H9 (cell line): Measurements from ENCODE around the gene FARP1. TPM values are rescaled to one million over a fixed set of nuclear protein-coding genes. Genes with fewer than 3 reads are reported as not detected.

ENCODE experiments used
- DNase-seq: peaks from one replicate; pipeline ENCODE4 v3.0.0-alpha.2; 2017
- H2AFZ ChIP-seq: one replicate; pipeline ENCODE4 v1.6.1; 2013; ENCODE audit warnings: mild to moderate bottlenecking, low read length, control low read depth, moderate library complexity
- H2AK5ac ChIP-seq: 2 replicates; pipeline ENCODE4 v1.6.1; 2013; ENCODE audit warnings: low read length, control low read depth, mixed read lengths; ENCODE audit not compliant: insufficient read length
- H2BK120ac ChIP-seq: one replicate; pipeline ENCODE4 v1.6.1; 2013; ENCODE audit warnings: low read depth, mild to moderate bottlenecking, low read length, control low read depth, inconsistent platforms; ENCODE audit not compliant: poor library complexity, severe bottlenecking
- H2BK12ac ChIP-seq: 2 replicates; pipeline ENCODE4 v1.6.1; 2013; ENCODE audit warnings: low read length, control low read depth, mixed read lengths, low read depth; ENCODE audit not compliant: insufficient read length
- H2BK15ac ChIP-seq: 2 replicates; pipeline ENCODE4 v1.6.1; 2013; ENCODE audit warnings: low read depth, low read length, control low read depth
- H2BK20ac ChIP-seq: one replicate; pipeline ENCODE4 v1.6.1; 2013; ENCODE audit warnings: low read depth, mild to moderate bottlenecking, low read length, control low read depth, inconsistent platforms; ENCODE audit not compliant: poor library complexity, severe bottlenecking
- H2BK5ac ChIP-seq: 2 replicates; pipeline ENCODE4 v1.6.1; 2013; ENCODE audit warnings: low read length, control low read depth, mixed read lengths; ENCODE audit not compliant: insufficient read length
- H3K14ac ChIP-seq: 2 replicates; pipeline ENCODE4 v1.6.1; 2013; ENCODE audit warnings: low read length, control low read depth; ENCODE audit not compliant: insufficient read depth
- H3K18ac ChIP-seq: 2 replicates; pipeline ENCODE4 v1.6.1; 2013; ENCODE audit warnings: low read depth, mild to moderate bottlenecking, mixed read lengths, low read length, control low read depth; ENCODE audit not compliant: insufficient read length
- H3K23ac ChIP-seq: 2 replicates; pipeline ENCODE4 v1.6.1; 2013; ENCODE audit warnings: low read length, control low read depth, mixed read lengths, low read depth; ENCODE audit not compliant: insufficient read length
- H3K23me2 ChIP-seq: 2 replicates; pipeline ENCODE4 v1.6.1; 2013; ENCODE audit warnings: low read depth, mild to moderate bottlenecking, mixed read lengths, low read length, control low read depth; ENCODE audit not compliant: insufficient read length, poor library complexity, severe bottlenecking
- H3K27ac ChIP-seq: 2 replicates; pipeline ENCODE4 v1.5.1; 2013; ENCODE audit warnings: low read length, control low read depth, mixed read lengths, low read depth; ENCODE audit not compliant: insufficient read length
- H3K27me3 ChIP-seq: 2 replicates; pipeline ENCODE4 v1.6.1; 2013; ENCODE audit warnings: low read length, control low read depth, inconsistent platforms; ENCODE audit not compliant: insufficient read depth
- H3K4ac ChIP-seq: 2 replicates; pipeline ENCODE4 v1.6.1; 2013; ENCODE audit warnings: low read depth, mild to moderate bottlenecking, control low read depth, inconsistent platforms, low read length, moderate library complexity
- H3K4me1 ChIP-seq: 2 replicates; pipeline ENCODE4 v1.6.1; 2013; ENCODE audit warnings: low read length, control low read depth, inconsistent platforms; ENCODE audit not compliant: insufficient read depth
- H3K4me2 ChIP-seq: 2 replicates; pipeline ENCODE4 v1.6.1; 2013; ENCODE audit warnings: low read length, control low read depth, mixed read lengths; ENCODE audit not compliant: insufficient read length, insufficient read depth
- H3K56ac ChIP-seq: 2 replicates; pipeline ENCODE4 v1.6.1; 2013; ENCODE audit warnings: low read depth, mild to moderate bottlenecking, mixed read lengths, low read length, control low read depth; ENCODE audit not compliant: insufficient read length
- H3K79me1 ChIP-seq: 2 replicates; pipeline ENCODE4 v1.6.1; 2013; ENCODE audit warnings: low read depth, mild to moderate bottlenecking, moderate library complexity, low read length, control low read depth, inconsistent platforms; ENCODE audit not compliant: insufficient read depth, poor library complexity, severe bottlenecking
- H3K79me2 ChIP-seq: 2 replicates; pipeline ENCODE4 v1.6.1; 2013; ENCODE audit warnings: low read length, control low read depth, inconsistent platforms; ENCODE audit not compliant: insufficient read depth
- H3K9ac ChIP-seq: 2 replicates; pipeline ENCODE4 v1.6.1; 2013; ENCODE audit warnings: low read length, control low read depth, mixed read lengths; ENCODE audit not compliant: insufficient read length; ENCODE audit errors: extremely low read depth
- H3K9me3 ChIP-seq: one replicate; pipeline ENCODE4 v1.6.1; 2013; ENCODE audit warnings: low read depth, low read length, inconsistent platforms; ENCODE audit not compliant: control insufficient read depth
- H3T11ph ChIP-seq: one replicate; pipeline ENCODE4 v1.6.1; 2013; ENCODE audit warnings: mild to moderate bottlenecking, low read length, control low read depth, inconsistent platforms
- H4K20me1 ChIP-seq: one replicate; pipeline ENCODE4 v1.6.1; 2013; ENCODE audit not compliant: control insufficient read depth, insufficient read length, insufficient read depth
- H4K5ac ChIP-seq: 2 replicates; pipeline ENCODE4 v1.6.1; 2013; ENCODE audit warnings: low read depth, mild to moderate bottlenecking, mixed read lengths, low read length, control low read depth; ENCODE audit not compliant: insufficient read length
- H4K8ac ChIP-seq: replicated peaks from 2 replicates; pipeline ENCODE4 v1.6.1; 2013; ENCODE audit warnings: low read length, control low read depth, mixed read lengths, low read depth; ENCODE audit not compliant: insufficient read length
- H4K91ac ChIP-seq: 2 replicates; pipeline ENCODE4 v1.6.1; 2013; ENCODE audit warnings: low read depth, mild to moderate bottlenecking, moderate library complexity, mixed read lengths, low read length, control low read depth; ENCODE audit not compliant: insufficient read length
- H3K27ac Mint-ChIP-seq, 3 experiments: 2 replicates in 2 of 3; 3 replicates in 1 of 3; pipeline ENCODE4 v1.8.0; 2020 to 2021; ENCODE audit warnings: mixed read lengths in 3 of 3, mild to moderate bottlenecking in 1 of 3, moderate library complexity in 1 of 3
- H3K27me3 Mint-ChIP-seq: 2 replicates; pipeline ENCODE4 v1.8.0; 2021; ENCODE audit warnings: low read depth, mild to moderate bottlenecking, moderate library complexity, mixed read lengths
- H3K36me3 Mint-ChIP-seq, 3 experiments: 2 replicates in 2 of 3; 3 replicates in 1 of 3; pipeline ENCODE4 v1.8.0; 2020 to 2021; ENCODE audit warnings: low read depth in 3 of 3, mixed read lengths in 3 of 3; ENCODE audit not compliant: insufficient read depth in 1 of 3
- H3K4me1 Mint-ChIP-seq, 2 experiments: 2 replicates each; pipeline ENCODE4 v1.8.0; 2020; ENCODE audit warnings: mixed read lengths in 2 of 2
- H3K4me3 Mint-ChIP-seq, 2 experiments: 2 replicates in 1 of 2; 3 replicates in 1 of 2; pipeline ENCODE4 v1.8.0; 2020 to 2021; ENCODE audit warnings: mild to moderate bottlenecking in 2 of 2, mixed read lengths in 2 of 2, moderate library complexity in 1 of 2
- H3K9me3 Mint-ChIP-seq, 2 experiments: 2 replicates in 1 of 2; 3 replicates in 1 of 2; pipeline ENCODE4 v1.8.0; 2020; ENCODE audit warnings: mild to moderate bottlenecking in 2 of 2, mixed read lengths in 2 of 2, moderate library complexity in 1 of 2
- WGBS: extraction: QIAGEN DNeasy Blood & Tissue Kit; methylation state at CpG from one replicate; pipeline ENCODE4 v1.1.7; 2013; ENCODE audit warnings: missing lambda C conversion rate, low lambda C conversion rate, mixed read lengths; ENCODE audit not compliant: insufficient read length; ENCODE audit errors: extremely low coverage; 5-methylcytosine and 5-hydroxymethylcytosine counted together
- total RNA-seq: library from RNA; stranded (reverse); gene quantifications from 2 replicates; pipeline ENCODE4 v1.2.1, GENCODE V29; 2021
- TF ChIP-seq, protein P1 (sequence below): fragments of 200-600 bp; sonication (generic); conservative IDR thresholded peaks from 3 replicates; pipeline ENCODE4 v1.8.0; 2021; ENCODE audit warnings: antibody characterized with exemption, mild to moderate bottlenecking

FARP1 gene
- total RNA-seq, 1 experiment from 2014 or later = 95.9 TPM

GRCh38 chr13:98308086-98308911 lies 165.4 kb downstream of the FARP1 start:
- H2BK120ac ChIP-seq = no peak overlapping the region
- DNase-seq = no peak
- no peak overlapping the region for H3K14ac ChIP-seq
- no peaks in the 10 kb centered on the region for H4K20me1 ChIP-seq
- H2BK12ac ChIP-seq = no peak overlapping the region
- H3K79me2 ChIP-seq = no peaks in the 10 kb centered on the region
- H3K56ac ChIP-seq = no peak overlapping the region
- peaks cover 3 to 10% (median 6%) of the 10 kb centered on the region in 3 experiments; a peak in 4 of 7 replicates for H3K36me3 Mint-ChIP-seq
- no CpG with 5 or more reads among the region's 20 CpGs for WGBS
- H3K9me3 Mint-ChIP-seq = no peaks in the 10 kb centered on the region
- peak overlapping the region in 2 of 3 experiments; percentile 8 to 79; a peak in 4 of 7 replicates for H3K27ac Mint-ChIP-seq
- no peak overlapping the region for H3K27ac ChIP-seq
- peak overlapping the region; percentile 30 for H2AK5ac ChIP-seq
- H3K4ac ChIP-seq = no peak overlapping the region
- H2BK5ac ChIP-seq = no peak overlapping the region
- no peak overlapping the region for H3T11ph ChIP-seq
- H3K4me3 Mint-ChIP-seq = no peak overlapping the region
- H2BK20ac ChIP-seq = no peak overlapping the region
- H3K4me1 ChIP-seq = no peaks in the 10 kb centered on the region; the same call in 1 of the 2 replicates
- peaks cover 33 to 34% of the 10 kb centered on the region in 2 experiments for H3K4me1 Mint-ChIP-seq
- no peak overlapping the region for H4K5ac ChIP-seq
- no peak overlapping the region for H4K91ac ChIP-seq
- H3K27me3 ChIP-seq = no peaks in the 10 kb centered on the region; the same call in 1 of the 2 replicates
- TF ChIP-seq, protein P1, sequence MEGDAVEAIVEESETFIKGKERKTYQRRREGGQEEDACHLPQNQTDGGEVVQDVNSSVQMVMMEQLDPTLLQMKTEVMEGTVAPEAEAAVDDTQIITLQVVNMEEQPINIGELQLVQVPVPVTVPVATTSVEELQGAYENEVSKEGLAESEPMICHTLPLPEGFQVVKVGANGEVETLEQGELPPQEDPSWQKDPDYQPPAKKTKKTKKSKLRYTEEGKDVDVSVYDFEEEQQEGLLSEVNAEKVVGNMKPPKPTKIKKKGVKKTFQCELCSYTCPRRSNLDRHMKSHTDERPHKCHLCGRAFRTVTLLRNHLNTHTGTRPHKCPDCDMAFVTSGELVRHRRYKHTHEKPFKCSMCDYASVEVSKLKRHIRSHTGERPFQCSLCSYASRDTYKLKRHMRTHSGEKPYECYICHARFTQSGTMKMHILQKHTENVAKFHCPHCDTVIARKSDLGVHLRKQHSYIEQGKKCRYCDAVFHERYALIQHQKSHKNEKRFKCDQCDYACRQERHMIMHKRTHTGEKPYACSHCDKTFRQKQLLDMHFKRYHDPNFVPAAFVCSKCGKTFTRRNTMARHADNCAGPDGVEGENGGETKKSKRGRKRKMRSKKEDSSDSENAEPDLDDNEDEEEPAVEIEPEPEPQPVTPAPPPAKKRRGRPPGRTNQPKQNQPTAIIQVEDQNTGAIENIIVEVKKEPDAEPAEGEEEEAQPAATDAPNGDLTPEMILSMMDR = no peak
- no peaks in the 10 kb centered on the region for H3K27me3 Mint-ChIP-seq
- H2BK15ac ChIP-seq = no peak overlapping the region
- H3K18ac ChIP-seq = no peak overlapping the region
- no peak overlapping the region for H4K8ac ChIP-seq
- H3K9me3 ChIP-seq = no peaks in the 10 kb centered on the region
- no peak overlapping the region for H3K9ac ChIP-seq
- H3K23me2 ChIP-seq = no peaks in the 10 kb centered on the region
- H3K4me2 ChIP-seq = no peak overlapping the region
- H3K23ac ChIP-seq = no peak overlapping the region
- H3K79me1 ChIP-seq = peaks cover 3% of the 10 kb centered on the region
- no peak overlapping the region for H2AFZ ChIP-seq
